Lower leg skin (tissue), 4 donors: ENCODE data around the gene ZNF532. TPM values are rescaled to one million over a fixed set of nuclear protein-coding genes. Genes with fewer than 3 reads are reported as not detected.

Experiments
- DNase-seq, 2 donors: peaks; one replicate each; pipeline ENCODE4 v3.0.0-alpha.2; 2019; ENCODE audit warnings: low spot score in 2 of 2
- H3K4me3 ChIP-seq: fragments of 200-600 bp; sonication (generic); 2 replicates; pipeline ENCODE4 v1.5.1; 2017; ENCODE audit warnings: mild to moderate bottlenecking, low read depth; ENCODE audit not compliant: poor library complexity, severe bottlenecking
- POLR2A ChIP-seq, 2 donors: fragments of 450-650 bp; IDR thresholded peaks; one replicate each; pipeline ENCODE4 v1.6.1; 2016 to 2017; ENCODE audit warnings: antibody characterized with exemption in 2 of 2, mild to moderate bottlenecking in 1 of 2, moderate library complexity in 1 of 2
- WGBS, 2 donors: methylation state at CpG; one replicate each; pipeline ENCODE4 v1.1.5; 2018; 5-methylcytosine and 5-hydroxymethylcytosine counted together
- intact Hi-C: fragments of 100-400 bp; cut with DNase I; formaldehyde crosslinking; loops from one replicate; pipeline ENCODE4 v1.15.0; 2023; ENCODE audit warnings: low total_unique reads
- total RNA-seq, 4 donors: library from RNA; depleted of rRNA; stranded (reverse); fragments of >200 nt; gene quantifications; one replicate each; pipeline ENCODE4 v1.1.0, GENCODE V29; 2016
- TF ChIP-seq, protein P1 (sequence below), 3 donors: fragments of 450-650 bp; IDR thresholded peaks; one replicate each; pipeline ENCODE4 v1.5.1; 2016; ENCODE audit warnings: antibody characterized with exemption in 3 of 3, mild to moderate bottlenecking in 3 of 3, moderate library complexity in 2 of 3

Gene ZNF532
- total RNA-seq, 4 donors from 2014 or later: 11.1 to 40.1 (median 29.8) TPM

DNA sequence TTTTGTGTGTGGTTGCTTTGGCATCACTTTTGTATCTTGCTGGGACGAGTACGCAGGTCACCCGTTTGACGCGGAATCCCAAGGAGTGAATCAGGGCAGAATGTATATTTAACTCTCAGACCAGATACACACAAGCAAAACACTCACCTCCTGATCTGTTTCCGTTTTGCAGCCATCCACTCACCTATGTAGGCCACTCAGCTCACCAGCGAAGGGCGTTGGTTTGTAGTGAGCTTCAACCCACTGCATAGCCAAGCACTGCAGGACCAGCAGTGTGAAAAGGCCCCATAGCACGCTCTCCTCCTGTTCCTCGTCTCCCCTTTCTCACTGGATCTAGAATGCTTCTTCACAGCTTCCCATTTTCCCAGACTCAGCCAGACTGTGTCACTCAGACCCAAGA, 58.3 kb downstream of the ZNF532 start:
- intact Hi-C loops: no loop called here

DNA sequence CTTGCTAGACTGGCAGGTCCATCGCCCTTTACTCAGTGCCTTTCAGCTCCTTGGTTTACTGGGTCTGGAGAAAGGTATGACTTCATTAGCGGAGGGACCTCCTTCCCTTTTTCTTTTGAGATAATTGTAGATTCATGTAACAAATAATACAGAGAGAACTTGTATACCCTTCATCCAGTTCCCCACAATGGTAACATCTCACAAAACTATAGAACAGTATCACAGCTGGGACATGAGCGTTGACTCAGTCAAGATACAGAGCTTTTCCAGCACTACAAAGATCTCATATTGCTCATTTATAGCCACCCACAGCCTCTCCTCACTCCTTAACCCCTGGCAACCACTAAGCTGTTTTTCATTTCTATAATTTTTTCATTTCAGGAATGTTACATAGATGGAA, 59.8 kb downstream of the ZNF532 start:
- intact Hi-C loops: no loop called here
- no peak for DNase-seq
- TF ChIP-seq, protein P1, sequence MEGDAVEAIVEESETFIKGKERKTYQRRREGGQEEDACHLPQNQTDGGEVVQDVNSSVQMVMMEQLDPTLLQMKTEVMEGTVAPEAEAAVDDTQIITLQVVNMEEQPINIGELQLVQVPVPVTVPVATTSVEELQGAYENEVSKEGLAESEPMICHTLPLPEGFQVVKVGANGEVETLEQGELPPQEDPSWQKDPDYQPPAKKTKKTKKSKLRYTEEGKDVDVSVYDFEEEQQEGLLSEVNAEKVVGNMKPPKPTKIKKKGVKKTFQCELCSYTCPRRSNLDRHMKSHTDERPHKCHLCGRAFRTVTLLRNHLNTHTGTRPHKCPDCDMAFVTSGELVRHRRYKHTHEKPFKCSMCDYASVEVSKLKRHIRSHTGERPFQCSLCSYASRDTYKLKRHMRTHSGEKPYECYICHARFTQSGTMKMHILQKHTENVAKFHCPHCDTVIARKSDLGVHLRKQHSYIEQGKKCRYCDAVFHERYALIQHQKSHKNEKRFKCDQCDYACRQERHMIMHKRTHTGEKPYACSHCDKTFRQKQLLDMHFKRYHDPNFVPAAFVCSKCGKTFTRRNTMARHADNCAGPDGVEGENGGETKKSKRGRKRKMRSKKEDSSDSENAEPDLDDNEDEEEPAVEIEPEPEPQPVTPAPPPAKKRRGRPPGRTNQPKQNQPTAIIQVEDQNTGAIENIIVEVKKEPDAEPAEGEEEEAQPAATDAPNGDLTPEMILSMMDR (IDR thresholded peaks at IDR 0.05): no peak
- no peak for TF ChIP-seq POLR2A (IDR thresholded peaks at IDR 0.05)
- H3K4me3 ChIP-seq: no peak overlapping the region
- 95 to 96% methylated on average over 3 of the region's 3 CpGs for WGBS, 2 donors

More for the DNA sequence above, 58.3 kb downstream of the ZNF532 start:
- 95 to 96% methylated on average over 10 of the region's 10 CpGs for WGBS, 2 donors
- TF ChIP-seq POLR2A (IDR thresholded peaks at IDR 0.05): no peak
- TF ChIP-seq, protein P1 (IDR thresholded peaks at IDR 0.05): no peak
- H3K4me3 ChIP-seq: no peak overlapping the region
- no peak for DNase-seq

DNA sequence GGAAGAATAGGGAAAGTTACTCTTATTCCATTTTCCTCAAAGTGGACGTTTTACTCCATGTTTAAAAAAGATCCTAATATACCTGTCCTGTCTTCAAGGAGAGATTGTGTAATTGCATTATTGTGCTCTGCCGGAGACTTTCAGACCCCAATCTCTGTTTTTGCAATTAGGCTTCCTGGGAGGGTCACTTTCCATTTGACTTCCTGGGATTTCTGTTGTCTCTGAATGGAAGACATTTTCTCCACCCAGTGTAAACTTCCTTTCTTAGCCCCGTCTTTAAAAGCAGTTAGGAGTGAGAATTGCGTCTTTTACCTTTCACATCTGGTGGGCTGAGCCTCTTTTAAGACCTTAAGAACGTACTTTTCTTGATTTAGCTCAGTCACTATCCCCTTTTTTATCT, 63.0 kb downstream of the ZNF532 start:
- intact Hi-C loops: no loop called here
- 87% methylated on average over 5 of the region's 5 CpGs for WGBS, 2 donors
- no peak for TF ChIP-seq POLR2A (IDR thresholded peaks at IDR 0.05)
- TF ChIP-seq, protein P1 (IDR thresholded peaks at IDR 0.05): no peak
- no peak overlapping the region for H3K4me3 ChIP-seq
- DNase-seq: no peak

DNA sequence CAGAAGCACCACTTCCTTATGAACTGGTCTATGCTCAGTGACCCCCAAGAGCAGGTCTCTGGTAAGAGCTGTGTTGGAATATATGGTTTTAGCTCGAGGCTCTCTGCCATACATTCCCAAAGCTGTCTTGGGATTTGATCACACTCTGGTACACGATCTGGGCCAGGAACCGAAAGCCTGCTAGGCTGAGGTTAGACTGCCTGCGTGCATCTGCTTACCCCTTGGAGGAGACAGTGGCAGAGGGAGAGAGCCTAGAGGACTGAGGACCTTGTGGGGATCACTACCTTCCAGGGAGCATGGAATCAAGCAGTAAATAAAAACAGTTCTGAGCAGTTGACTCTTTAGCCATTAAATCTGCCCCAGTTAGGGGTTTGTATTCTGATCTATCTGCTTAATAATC, 63.7 kb downstream of the ZNF532 start:
- intact Hi-C loops: no loop called here
- TF ChIP-seq, protein P1 (IDR thresholded peaks at IDR 0.05): no peak
- DNase-seq: no peak
- no peak overlapping the region for H3K4me3 ChIP-seq
- 55 to 62% methylated on average over 4 of the region's 4 CpGs for WGBS, 2 donors

DNA sequence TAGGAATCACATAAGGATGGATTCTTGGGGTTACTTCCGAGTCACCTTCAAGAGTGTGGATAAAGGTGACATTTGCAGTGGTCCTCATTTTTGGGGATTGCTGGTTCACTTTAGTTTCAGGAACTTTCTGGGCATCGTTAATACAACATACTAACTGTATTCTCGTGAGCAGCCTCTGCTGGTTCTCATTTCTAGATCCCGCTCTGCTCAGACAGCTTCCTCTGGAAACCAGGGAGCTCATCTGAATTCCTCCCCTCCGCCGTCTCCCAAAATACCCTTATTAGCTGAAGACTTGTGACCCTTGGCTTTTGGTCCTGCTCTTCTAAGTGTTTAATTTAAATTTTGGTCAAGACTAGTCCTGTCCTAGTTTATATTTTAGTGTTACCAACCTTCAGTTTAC, 64.5 kb downstream of the ZNF532 start:
- no peak for TF ChIP-seq POLR2A (IDR thresholded peaks at IDR 0.05)
- TF ChIP-seq, protein P1 (IDR thresholded peaks at IDR 0.05): no peak
- WGBS, 2 donors: 76 to 86% methylated on average over 6 of the region's 6 CpGs

DNA sequence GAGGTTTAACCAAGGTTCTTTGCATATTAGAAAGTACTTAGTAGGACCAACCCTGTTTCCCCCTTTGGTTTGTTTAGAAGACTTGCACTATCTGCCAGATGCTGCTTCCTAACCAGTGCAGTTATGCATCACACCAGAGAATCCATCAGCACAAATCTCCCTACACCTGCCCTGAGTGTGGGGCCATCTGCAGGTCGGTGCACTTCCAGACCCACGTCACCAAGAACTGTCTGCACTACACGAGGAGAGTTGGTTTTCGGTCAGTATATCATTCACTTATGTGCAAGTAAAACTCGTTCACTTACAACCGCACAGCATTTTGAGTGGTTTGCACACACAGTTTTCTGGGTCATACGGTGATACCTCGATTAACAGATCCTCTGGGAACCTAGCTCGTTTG, 69.7 kb downstream of the ZNF532 start:
- TF ChIP-seq POLR2A (IDR thresholded peaks at IDR 0.05): no peak
- TF ChIP-seq, protein P1 (IDR thresholded peaks at IDR 0.05): no peak
- WGBS, 2 donors: 87 to 88% methylated on average over 9 of the region's 9 CpGs
- H3K4me3 ChIP-seq: no peak overlapping the region
- intact Hi-C loops: no loop called here
- no peak for DNase-seq

More for the DNA sequence above, 64.5 kb downstream of the ZNF532 start:
- intact Hi-C loops: no loop called here
- DNase-seq: no peak
- no peak overlapping the region for H3K4me3 ChIP-seq
